ENCODE data around the gene DYSF. TPM values are rescaled to one million over a fixed set of nuclear protein-coding genes. Genes with fewer than 3 reads are reported as not detected.

DYSF gene
- polyA plus RNA-seq, 1 donor from 2014 or later: 0.04 TPM

DNA sequence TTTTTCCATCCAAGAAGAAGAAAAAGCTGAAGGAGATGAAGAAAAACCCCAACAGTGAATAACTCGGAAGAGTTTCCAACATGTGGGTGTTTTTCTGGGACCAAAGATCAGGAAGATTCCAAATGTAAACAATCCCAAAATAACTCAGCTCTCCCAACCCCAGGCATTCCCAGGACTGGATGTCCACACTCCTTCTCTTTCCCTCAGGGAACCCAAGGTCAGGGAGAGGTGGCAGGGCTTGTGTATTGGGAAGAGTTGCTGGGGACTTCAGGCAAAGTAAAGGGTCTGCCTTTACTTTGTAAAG lies 268.0 kb downstream of the DYSF start:
- H3F3A ChIP-seq (ENCODE audit: insufficient read depth, low read length, poor library complexity, severe bottlenecking): no peaks in the 10 kb centered on the region
- H3K9me2 ChIP-seq (ENCODE audit: insufficient read depth, low read length): no peaks in the 10 kb centered on the region
- H3K4me2 ChIP-seq (ENCODE audit: low read length): no peak overlapping the region
- H3K27ac ChIP-seq (ENCODE audit: low read length): no peak overlapping the region
- no peaks in the 10 kb centered on the region for H3K36me3 ChIP-seq (ENCODE audit: insufficient read depth, low read length)
- no peaks in the 10 kb centered on the region for H3K27me3 ChIP-seq (ENCODE audit: insufficient read depth, low read depth, low read length)
- H3K4me3 ChIP-seq (ENCODE audit: low read length): no peak overlapping the region
- no peak for TF ChIP-seq POLR2AphosphoS5 (IDR thresholded peaks at IDR 0.05)
- no peak for TF ChIP-seq RAD21 (conservative IDR thresholded peaks at IDR 0.05)
- TF ChIP-seq MXI1 (conservative IDR thresholded peaks at IDR 0.05; ENCODE audit: poor library complexity, severe bottlenecking): no peak
- TF ChIP-seq, protein P1, sequence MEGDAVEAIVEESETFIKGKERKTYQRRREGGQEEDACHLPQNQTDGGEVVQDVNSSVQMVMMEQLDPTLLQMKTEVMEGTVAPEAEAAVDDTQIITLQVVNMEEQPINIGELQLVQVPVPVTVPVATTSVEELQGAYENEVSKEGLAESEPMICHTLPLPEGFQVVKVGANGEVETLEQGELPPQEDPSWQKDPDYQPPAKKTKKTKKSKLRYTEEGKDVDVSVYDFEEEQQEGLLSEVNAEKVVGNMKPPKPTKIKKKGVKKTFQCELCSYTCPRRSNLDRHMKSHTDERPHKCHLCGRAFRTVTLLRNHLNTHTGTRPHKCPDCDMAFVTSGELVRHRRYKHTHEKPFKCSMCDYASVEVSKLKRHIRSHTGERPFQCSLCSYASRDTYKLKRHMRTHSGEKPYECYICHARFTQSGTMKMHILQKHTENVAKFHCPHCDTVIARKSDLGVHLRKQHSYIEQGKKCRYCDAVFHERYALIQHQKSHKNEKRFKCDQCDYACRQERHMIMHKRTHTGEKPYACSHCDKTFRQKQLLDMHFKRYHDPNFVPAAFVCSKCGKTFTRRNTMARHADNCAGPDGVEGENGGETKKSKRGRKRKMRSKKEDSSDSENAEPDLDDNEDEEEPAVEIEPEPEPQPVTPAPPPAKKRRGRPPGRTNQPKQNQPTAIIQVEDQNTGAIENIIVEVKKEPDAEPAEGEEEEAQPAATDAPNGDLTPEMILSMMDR (IDR thresholded peaks at IDR 0.05; ENCODE audit: poor library complexity, severe bottlenecking): no peak
- TF ChIP-seq, protein P2, sequence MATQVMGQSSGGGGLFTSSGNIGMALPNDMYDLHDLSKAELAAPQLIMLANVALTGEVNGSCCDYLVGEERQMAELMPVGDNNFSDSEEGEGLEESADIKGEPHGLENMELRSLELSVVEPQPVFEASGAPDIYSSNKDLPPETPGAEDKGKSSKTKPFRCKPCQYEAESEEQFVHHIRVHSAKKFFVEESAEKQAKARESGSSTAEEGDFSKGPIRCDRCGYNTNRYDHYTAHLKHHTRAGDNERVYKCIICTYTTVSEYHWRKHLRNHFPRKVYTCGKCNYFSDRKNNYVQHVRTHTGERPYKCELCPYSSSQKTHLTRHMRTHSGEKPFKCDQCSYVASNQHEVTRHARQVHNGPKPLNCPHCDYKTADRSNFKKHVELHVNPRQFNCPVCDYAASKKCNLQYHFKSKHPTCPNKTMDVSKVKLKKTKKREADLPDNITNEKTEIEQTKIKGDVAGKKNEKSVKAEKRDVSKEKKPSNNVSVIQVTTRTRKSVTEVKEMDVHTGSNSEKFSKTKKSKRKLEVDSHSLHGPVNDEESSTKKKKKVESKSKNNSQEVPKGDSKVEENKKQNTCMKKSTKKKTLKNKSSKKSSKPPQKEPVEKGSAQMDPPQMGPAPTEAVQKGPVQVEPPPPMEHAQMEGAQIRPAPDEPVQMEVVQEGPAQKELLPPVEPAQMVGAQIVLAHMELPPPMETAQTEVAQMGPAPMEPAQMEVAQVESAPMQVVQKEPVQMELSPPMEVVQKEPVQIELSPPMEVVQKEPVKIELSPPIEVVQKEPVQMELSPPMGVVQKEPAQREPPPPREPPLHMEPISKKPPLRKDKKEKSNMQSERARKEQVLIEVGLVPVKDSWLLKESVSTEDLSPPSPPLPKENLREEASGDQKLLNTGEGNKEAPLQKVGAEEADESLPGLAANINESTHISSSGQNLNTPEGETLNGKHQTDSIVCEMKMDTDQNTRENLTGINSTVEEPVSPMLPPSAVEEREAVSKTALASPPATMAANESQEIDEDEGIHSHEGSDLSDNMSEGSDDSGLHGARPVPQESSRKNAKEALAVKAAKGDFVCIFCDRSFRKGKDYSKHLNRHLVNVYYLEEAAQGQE (IDR thresholded peaks at IDR 0.05; ENCODE audit: borderline replicate concordance): no peak
- no peak for TF ChIP-seq SMC3 (conservative IDR thresholded peaks at IDR 0.05; ENCODE audit: poor library complexity)
- no peak for TF ChIP-seq EP300 (conservative IDR thresholded peaks at IDR 0.05; ENCODE audit: poor library complexity, severe bottlenecking)
- TF ChIP-seq TAF1 (IDR thresholded peaks at IDR 0.05; ENCODE audit: low read depth): no peak
- TF ChIP-seq EZH2 (IDR thresholded peaks at IDR 0.05; ENCODE audit: borderline replicate concordance, insufficient read depth, low read length, poor library complexity, severe bottlenecking): no peak
- H3K9me3 ChIP-seq (ENCODE audit: low read length): no peaks in the 10 kb centered on the region
- no peak overlapping the region for H2AFZ ChIP-seq (ENCODE audit: low read depth, low read length)
- no peak overlapping the region for H3K9ac ChIP-seq (ENCODE audit: low read length)
- no peaks in the 10 kb centered on the region for H3K79me2 ChIP-seq (replicated peaks; ENCODE audit: insufficient read depth, low read length)
- H4K20me1 ChIP-seq (ENCODE audit: insufficient read depth): no peaks in the 10 kb centered on the region

DNA sequence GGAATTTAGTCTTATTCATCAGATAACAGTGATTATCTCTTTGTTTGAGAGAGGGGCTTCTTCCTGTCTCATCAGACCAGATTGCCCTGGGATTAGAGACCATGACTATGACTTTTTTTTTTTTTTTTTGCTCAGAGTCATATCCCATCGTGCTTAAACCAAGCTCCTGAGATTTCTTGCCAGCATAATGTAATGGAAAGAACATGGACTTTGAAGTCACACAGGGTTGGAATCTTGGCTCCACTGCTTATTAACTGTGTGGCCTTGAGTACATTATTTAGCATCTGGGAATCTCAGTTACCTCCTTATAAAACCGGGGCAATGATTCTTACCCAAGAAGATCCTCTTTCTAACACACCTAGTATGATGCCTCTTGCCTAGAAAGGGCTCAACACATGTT lies 268.3 kb downstream of the DYSF start:
- no peak overlapping the region for H2AFZ ChIP-seq (ENCODE audit: low read depth, low read length)
- no peaks in the 10 kb centered on the region for H3K9me2 ChIP-seq (ENCODE audit: insufficient read depth, low read length)
- no peak overlapping the region for H3K4me2 ChIP-seq (ENCODE audit: low read length)
- no peaks in the 10 kb centered on the region for H3K9me3 ChIP-seq (ENCODE audit: low read length)
- H3K27me3 ChIP-seq (ENCODE audit: insufficient read depth, low read depth, low read length): no peaks in the 10 kb centered on the region
- H3K79me2 ChIP-seq (replicated peaks; ENCODE audit: insufficient read depth, low read length): no peaks in the 10 kb centered on the region
- TF ChIP-seq EZH2 (IDR thresholded peaks at IDR 0.05; ENCODE audit: borderline replicate concordance, insufficient read depth, low read length, poor library complexity, severe bottlenecking) (no peak), EP300 (conservative IDR thresholded peaks at IDR 0.05; ENCODE audit: poor library complexity, severe bottlenecking) (no peak), SMC3 (conservative IDR thresholded peaks at IDR 0.05; ENCODE audit: poor library complexity) (no peak), TAF1 (IDR thresholded peaks at IDR 0.05; ENCODE audit: low read depth) (no peak), POLR2AphosphoS5 (IDR thresholded peaks at IDR 0.05) (no peak), MXI1 (conservative IDR thresholded peaks at IDR 0.05; ENCODE audit: poor library complexity, severe bottlenecking) (no peak), RAD21 (conservative IDR thresholded peaks at IDR 0.05) (no peak)
- TF ChIP-seq, protein P2 (IDR thresholded peaks at IDR 0.05; ENCODE audit: borderline replicate concordance): no peak
- TF ChIP-seq, protein P1 (IDR thresholded peaks at IDR 0.05; ENCODE audit: poor library complexity, severe bottlenecking): no peak
- H3F3A ChIP-seq (ENCODE audit: insufficient read depth, low read length, poor library complexity, severe bottlenecking): no peaks in the 10 kb centered on the region
- no peaks in the 10 kb centered on the region for H4K20me1 ChIP-seq (ENCODE audit: insufficient read depth)
- no peak overlapping the region for H3K9ac ChIP-seq (ENCODE audit: low read length)
- no peak overlapping the region for H3K4me3 ChIP-seq (ENCODE audit: low read length)
- H3K27ac ChIP-seq (ENCODE audit: low read length): no peak overlapping the region
- no peaks in the 10 kb centered on the region for H3K36me3 ChIP-seq (ENCODE audit: insufficient read depth, low read length)

Data from neural cell (in vitro differentiated cells).